Measurements from ENCODE around the gene ITGA1.
"Not testable (repeated sequence)": the region's sequence is repeated elsewhere in the genome, so short reads cannot be mapped to it uniquely, and the experiment has no call there.

The ITGA1 gene
- 3.3 to 33.8 (median 14.0) reads per million in 3 experiments for total RNA-seq

DNA sequence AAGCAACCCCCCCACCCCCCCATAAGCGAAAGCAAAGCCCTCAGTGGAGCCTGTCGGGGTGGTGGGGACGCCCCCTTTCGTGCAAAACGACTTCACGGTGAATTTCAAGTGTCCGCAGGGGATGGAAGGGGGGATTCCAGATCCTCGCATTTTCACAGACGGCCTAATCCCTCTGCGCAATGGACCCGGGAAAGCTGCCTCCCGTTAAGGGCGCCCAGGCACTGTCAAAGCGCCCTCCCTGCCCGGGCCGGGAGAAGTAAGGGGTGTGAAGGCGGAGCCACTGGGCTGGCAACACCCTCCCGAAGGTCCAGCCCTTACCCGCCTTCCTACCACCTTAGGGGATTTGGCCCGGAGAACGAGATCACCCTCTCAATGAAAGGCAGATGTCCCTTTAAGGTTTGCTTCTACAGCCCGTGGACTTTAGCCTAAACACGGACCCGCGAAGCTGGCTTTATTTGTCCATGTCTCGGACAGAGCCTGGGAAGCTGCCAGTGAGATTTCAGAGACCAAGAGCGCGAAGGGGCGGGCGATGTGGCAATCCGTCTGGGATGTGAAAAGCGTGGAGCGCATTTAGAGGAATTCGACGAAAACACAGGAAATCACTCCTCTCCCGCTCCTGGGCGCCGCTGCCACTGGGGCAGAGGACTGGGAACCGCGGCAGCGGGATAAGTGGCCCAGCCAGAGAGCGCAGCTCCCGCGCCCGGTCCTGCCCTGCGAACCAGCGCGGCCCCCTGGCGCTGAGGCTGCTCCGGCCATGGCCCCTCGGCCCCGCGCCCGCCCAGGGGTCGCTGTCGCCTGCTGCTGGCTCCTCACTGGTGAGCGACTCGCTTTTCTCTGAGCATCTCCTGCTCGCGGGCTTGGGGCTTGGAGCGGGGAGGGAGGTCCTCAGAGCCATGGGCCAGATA is at the start of gene ITGA1, which contains the start of gene PELO:
Gene ITGA1, plus strand, starts transcription at position 317 of the 905 bp plus-strand sequence. Its CDS starts 438 bp downstream, at position 755.
Gene PELO, plus strand, starts transcription at position 317 of the 905 bp plus-strand sequence. CDS start 12,479 bp downstream, outside the sequence.
- DNase-seq: peak; percentile 32

DNA sequence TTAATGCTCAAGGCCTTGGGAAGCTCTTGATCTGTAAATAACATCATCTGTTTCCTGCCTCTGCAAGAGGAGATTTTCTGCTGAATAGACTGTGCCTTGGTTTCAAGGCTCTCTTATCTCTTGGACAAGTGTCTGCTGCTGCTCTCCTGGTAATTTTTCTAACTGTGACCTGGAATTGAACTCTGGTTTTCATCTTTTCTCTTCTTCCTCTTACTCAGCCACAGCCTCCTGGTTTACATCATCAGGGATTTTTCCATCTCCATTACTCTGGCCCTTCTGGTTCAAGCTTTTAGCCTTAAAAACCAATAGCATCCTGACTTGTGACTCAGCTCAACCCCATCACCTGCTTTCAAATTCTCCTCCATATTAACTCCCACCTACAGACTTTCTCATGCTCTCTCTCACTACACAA is 49.6 kb upstream of the ITGA1 start:
- no peak for DNase-seq

GRCh38 chr5:52740007-52740406 is 47.7 kb upstream of the ITGA1 start:
- no peak for DNase-seq

DNA sequence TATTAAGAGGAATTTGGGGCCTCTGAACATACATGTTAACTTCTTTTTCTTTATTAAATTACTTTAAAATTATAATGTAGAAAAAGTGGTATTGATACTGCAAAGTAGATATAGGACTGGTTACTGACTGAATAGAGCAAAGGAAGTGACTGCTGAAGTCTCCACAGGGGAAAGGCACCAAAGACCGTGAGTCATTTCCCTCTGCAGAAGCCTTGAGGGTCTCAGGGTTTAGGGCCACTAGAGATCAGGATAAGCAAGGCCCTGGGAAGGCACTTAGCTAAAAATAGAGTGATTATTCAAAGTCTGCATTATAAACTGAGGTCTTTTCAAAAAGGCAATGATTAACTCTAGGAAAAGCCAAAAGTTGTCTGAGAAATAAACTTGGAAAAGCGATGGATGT is 44.7 kb upstream of the ITGA1 start:
- DNase-seq: no peak

DNA sequence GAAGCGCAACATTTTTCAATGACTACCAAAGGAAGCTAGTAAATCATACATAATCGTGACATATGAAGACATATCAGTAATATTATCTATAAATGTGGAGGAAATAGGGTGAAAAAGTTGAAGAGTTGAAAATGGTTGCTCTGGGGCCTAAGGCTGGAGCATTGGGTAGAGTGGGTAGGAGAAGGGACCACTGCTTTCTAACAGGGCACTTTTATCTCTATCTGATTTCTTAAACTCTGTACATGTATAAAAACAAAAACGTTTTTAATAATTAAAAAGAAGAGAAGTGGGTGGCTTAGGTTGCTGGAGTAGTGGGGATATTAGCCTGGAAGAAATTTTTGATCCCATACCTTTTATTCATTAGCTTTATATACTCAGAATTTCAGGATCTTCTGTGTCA is 44.2 kb upstream of the ITGA1 start:
- DNase-seq: no peak

DNA sequence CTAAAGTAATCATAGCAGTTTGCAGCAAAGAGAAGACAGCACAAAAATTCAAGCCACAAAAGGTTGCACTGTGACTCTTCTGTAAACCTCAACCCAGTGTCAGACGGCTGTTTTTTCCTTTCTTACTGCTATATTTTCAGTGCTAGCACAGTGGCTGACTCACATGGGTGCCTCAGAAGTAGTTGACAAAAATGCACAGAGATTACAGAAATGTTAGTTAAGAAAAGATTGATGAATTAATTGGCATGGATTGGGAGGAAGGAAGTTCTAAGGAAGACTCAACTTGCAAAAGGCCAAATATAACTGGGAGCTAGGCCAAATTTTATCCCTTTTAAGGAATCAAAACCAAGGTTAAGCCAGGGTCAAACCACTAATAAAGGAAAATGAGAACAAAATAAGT is 43.7 kb upstream of the ITGA1 start:
- DNase-seq: peak; percentile 38

GRCh38 chr5:52744867-52745458 is 42.8 kb upstream of the ITGA1 start:
- not testable (repeated sequence) for DNase-seq

GRCh38 chr5:52746539-52746938 is 41.2 kb upstream of the ITGA1 start:
- no peak for DNase-seq

DNA sequence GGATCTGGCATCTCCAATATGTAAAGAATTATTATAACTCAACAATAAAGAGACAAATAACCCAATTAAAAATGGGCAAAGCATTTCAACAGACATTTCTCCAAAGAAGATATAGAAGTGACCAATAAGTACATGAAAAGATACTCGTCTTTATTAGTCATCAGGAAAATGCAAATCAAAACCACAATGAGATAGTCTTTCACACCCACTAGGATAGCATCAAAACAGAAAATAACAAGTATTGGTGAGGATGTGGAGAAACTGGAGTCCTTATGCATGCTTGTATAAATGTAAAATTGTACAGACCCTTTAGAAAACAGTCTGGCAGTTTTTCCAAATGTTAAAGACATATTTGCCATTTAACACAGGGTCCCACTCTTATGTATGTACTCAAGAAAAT is 39.1 kb upstream of the ITGA1 start:
- DNase-seq: no peak

- DNase-seq: no peak
These were observed 38.0 kb upstream of the ITGA1 start for GRCh38 chr5:52749666-52750065.

DNA sequence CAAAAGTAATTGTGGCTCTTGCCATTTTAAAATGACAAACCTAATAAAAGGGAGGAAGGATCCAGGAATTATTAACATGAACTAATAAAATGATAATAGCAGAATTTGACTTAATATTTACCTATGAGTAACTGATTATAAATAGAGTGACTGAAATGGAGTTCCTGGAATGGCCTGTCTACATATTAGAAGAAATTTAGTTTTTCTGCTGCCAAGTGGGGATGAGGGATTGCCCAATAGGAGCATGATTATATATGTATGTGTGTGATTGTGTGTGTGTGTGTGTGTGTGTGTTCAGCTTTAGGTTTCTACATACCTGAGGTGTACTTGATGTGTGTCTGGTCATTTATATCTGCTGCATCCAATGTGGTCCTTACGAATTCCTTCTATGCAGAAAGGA is 36.6 kb upstream of the ITGA1 start:
- DNase-seq: no peak

DNA sequence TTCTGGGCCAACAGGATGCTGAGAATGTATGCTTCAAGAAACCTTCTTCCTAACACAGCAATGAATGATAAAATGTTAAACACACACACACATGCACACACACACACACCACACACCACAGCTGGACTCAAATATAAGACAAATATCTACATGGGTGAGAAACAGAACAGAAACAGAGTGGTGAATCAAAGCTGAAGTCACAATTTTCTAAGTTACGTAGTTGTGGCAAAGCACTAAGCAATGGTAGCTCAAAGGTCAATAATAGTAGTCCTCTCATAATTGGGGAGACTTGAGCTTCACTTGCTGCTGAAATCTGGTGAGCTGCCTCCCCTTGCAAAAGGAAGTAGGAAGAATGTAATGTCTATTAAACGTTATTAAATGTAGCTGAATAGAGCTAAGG is 33.7 kb upstream of the ITGA1 start:
- DNase-seq: no peak

DNA sequence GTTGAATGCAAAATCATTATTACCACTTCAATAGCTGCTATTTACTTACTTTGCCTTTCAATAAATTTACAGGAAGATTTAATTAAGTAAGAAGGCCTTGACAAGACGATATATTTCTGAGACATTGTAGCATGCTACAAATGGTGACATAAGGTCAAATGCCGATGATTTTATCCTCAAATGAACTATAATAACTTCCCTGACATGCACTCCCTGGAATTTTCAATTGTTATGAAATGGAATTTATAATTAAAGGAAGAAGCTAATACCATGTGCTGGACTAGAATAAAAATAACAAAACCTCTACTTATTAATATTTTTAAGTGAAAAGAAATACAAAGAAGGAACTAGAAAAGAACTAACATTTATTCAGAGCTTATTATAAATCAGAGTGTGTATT is 30.2 kb upstream of the ITGA1 start:
- no peak for DNase-seq

DNA sequence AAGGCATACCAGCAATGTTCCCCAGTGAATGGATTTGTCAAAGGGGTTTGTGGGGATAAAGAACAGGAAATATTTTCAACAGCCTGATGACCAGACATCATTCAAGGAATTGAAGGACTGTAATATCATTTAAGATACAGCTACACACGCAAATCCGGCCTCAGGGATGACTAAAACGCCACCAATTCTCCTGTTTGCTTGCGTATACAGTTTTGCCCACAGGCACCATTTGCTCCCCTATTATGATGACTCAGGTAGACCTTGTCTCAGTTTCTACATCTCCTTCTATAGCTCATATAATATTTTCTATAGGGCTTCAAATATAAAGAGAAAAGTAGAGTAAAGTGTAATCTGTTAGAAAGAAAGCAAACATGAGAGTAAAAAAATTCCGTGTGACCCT is 29.7 kb upstream of the ITGA1 start:
- no peak for DNase-seq

DNA sequence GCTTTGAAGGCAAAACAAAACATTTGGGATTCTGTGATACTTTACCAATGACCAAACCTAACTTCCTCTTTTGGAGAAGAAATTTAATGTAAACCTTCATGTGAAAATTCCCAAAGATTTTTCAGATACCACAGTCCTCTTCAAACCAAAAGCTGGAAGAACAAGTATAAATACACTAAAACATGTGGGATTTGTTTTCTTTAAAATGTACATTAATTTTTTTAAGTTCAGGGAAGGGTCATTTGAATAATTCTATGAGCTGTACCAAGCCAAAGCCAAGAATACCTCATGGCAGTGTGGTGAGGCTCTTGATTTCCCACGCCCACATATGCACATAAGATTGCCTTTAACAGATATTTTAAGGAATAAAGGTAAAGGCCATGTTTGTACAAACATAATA is 28.4 kb upstream of the ITGA1 start:
- no peak for DNase-seq

- no peak for DNase-seq
These were observed 26.9 kb upstream of the ITGA1 start for GRCh38 chr5:52760695-52761366.

GRCh38 chr5:52767217-52767743 is 20.4 kb upstream of the ITGA1 start:
- DNase-seq: no peak

DNA sequence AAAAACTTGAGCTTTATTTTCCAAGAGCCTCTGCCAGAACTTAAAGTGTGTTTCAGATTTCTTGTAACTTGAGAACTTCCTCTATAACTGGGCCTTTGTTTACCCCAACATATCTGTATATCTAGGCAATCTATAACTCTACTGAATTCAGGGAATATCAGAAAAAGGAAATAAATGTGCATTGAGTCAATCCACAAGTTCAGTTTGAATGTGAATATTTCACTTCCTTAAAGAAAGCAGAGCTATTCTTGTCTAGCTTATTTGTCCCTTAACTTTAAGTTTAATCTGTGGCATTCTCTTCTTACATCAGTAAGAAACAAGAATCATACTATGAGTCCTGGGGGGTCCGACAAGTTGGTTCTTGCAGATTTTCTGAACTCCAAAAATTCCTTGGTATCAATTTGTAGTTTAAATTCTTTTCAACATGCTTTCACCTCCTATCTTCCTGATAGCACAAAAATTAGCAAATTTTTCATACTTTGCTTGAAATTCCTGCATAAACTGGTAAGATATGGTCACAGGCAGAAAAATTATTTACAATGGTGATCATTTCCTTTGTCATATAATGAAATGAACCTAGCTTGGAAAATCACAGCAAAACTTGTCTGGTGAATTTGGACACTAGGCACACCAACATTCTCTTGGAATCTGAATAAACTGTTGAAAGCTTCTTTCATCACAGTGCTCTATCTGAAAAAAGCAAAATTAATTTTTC is 19.8 kb upstream of the ITGA1 start:
- no peak for DNase-seq

DNA sequence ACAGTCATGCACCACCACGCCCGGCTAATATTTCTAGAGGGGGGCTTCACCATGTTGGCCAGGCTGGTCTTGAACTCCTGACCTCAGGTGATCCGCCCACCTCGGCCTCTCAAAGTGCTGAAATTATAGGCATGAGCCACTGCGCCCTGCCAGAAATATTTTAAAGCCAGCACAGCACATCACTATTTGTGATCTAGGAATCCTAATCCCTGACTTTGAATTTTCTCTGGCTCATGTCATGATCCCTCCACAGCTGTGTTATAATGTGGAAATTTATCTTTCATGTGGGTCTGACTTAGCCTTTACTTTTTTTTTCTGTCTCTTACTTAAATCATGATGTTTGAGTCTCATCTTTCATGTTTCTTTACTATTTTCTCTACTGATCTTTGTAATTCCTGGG is 18.7 kb upstream of the ITGA1 start:
- no peak for DNase-seq

- DNase-seq: no peak
These were observed 17.3 kb upstream of the ITGA1 start for GRCh38 chr5:52770287-52770939.

GRCh38 chr5:52771343-52772039 is 16.2 kb upstream of the ITGA1 start:
- DNase-seq: peak; percentile 20
